ENCODE data around the gene KLHL26. TPM values are rescaled to one million over a fixed set of nuclear protein-coding genes. Genes with fewer than 3 reads are reported as not detected.
"Not testable (repeated sequence)": the region's sequence is repeated elsewhere in the genome, so short reads cannot be mapped to it uniquely, and the experiment has no call there.

The KLHL26 gene
- polyA plus RNA-seq, 1 experiment = 2.3 TPM

- POLR2A ChIA-PET = no interaction called here
- Histone ChIP-seq H3K27me3 (ENCODE audit: control insufficient read depth, insufficient read depth, low read length) (no peaks in the 10 kb centered on the region), H3K4me3 (ENCODE audit: low read depth, low read length) (no peak overlapping the region), H3K36me3 (ENCODE audit: control insufficient read depth, insufficient read depth, low read length) (no peaks in the 10 kb centered on the region)
- no peak for DNase-seq (ENCODE audit: low read depth)
- no peak for TF ChIP-seq CTCF (IDR thresholded peaks at IDR 0.05; ENCODE audit: insufficient read depth, low read depth, low read length)
- CTCF ChIA-PET = interaction anchor here (0.9 to 3.2 kb wide), 4 partner anchors 9 to 250 kb away, joined by 3 to 15 read pairs (median 4); partner anchors contain the start of gene REX1BD
These were observed 38.8 kb upstream of the KLHL26 start for GRCh38 chr19:18597809-18598660.

- Histone ChIP-seq H3K36me3 (ENCODE audit: control insufficient read depth, insufficient read depth, low read length) (no peaks in the 10 kb centered on the region), H3K27me3 (ENCODE audit: control insufficient read depth, insufficient read depth, low read length) (peaks cover 2% of the 10 kb centered on the region; the same call in 1 of the 2 replicates), H3K4me3 (ENCODE audit: low read depth, low read length) (no peak overlapping the region)
- ChIA-PET CTCF (interaction anchor here (3.2 kb wide), 1 partner anchor 248 kb away, joined by 15 read pairs; no protein-coding TSS in a partner anchor), POLR2A (no interaction called here)
- no peak for TF ChIP-seq CTCF (IDR thresholded peaks at IDR 0.05; ENCODE audit: insufficient read depth, low read depth, low read length)
- no peak for DNase-seq (ENCODE audit: low read depth)
These were observed 37.3 kb upstream of the KLHL26 start for GRCh38 chr19:18599485-18599884.

- H3K36me3 ChIP-seq (ENCODE audit: control insufficient read depth, insufficient read depth, low read length); H3K27me3 ChIP-seq (ENCODE audit: control insufficient read depth, insufficient read depth, low read length); H3K4me3 ChIP-seq (ENCODE audit: low read depth, low read length); DNase-seq (ENCODE audit: low read depth); POLR2A ChIA-PET: not testable (repeated sequence)
- CTCF ChIA-PET = interaction anchor here (3.2 kb wide), 1 partner anchor 247 kb away, joined by 15 read pairs; no protein-coding TSS in a partner anchor
These were observed 36.0 kb upstream of the KLHL26 start for GRCh38 chr19:18600692-18601397.

GRCh38 chr19:18601875-18602274, 35.0 kb upstream of the KLHL26 start:
- DNase-seq (ENCODE audit: low read depth) = no peak
- Histone ChIP-seq H3K36me3 (ENCODE audit: control insufficient read depth, insufficient read depth, low read length) (no peaks in the 10 kb centered on the region), H3K4me3 (ENCODE audit: low read depth, low read length) (no peak overlapping the region), H3K27me3 (ENCODE audit: control insufficient read depth, insufficient read depth, low read length) (peaks cover 11% of the 10 kb centered on the region)
- CTCF ChIA-PET = no interaction called here
- POLR2A ChIA-PET = no interaction called here
- no peak for TF ChIP-seq CTCF (IDR thresholded peaks at IDR 0.05; ENCODE audit: insufficient read depth, low read depth, low read length)

GRCh38 chr19:18603255-18603957, 33.4 kb upstream of the KLHL26 start:
- H3K4me3 ChIP-seq (ENCODE audit: low read depth, low read length) = no peak overlapping the region
- ChIA-PET POLR2A (no interaction called here), CTCF (interaction anchor here (1.7 to 3.0 kb wide), 2 partner anchors 9 to 14 kb away, joined by 4 to 24 read pairs; no protein-coding TSS in a partner anchor)
- DNase-seq (ENCODE audit: low read depth) = no peak
- no peaks in the 10 kb centered on the region for H3K36me3 ChIP-seq (ENCODE audit: control insufficient read depth, insufficient read depth, low read length)
- TF ChIP-seq CTCF (IDR thresholded peaks at IDR 0.05; ENCODE audit: insufficient read depth, low read depth, low read length) = peak; percentile 31
- peaks cover 23% of the 10 kb centered on the region for H3K27me3 ChIP-seq (ENCODE audit: control insufficient read depth, insufficient read depth, low read length)

All from BJ (cell line).